GM18858 (cell line): ENCODE measurements around the gene UBA3.

Experiments
- ATAC-seq: cut with Tn5 transposase; IDR thresholded peaks from one replicate; pipeline ENCODE4 v1.9.1; 2021; ENCODE audit not compliant: unreplicated experiment

The UBA3 gene

GRCh38 chr3:69012800-69013252 is 67.3 kb downstream of the UBA3 start:
- peak; percentile 25 for ATAC-seq

- ATAC-seq: no peak
Observed at GRCh38 chr3:69012100-69012799, 67.9 kb downstream of the UBA3 start.

- ATAC-seq: no peak
Observed at GRCh38 chr3:69011096-69011730, 69.0 kb downstream of the UBA3 start.

- ATAC-seq: no peak
Observed at GRCh38 chr3:69009559-69010410, 70.4 kb downstream of the UBA3 start.

- no peak for ATAC-seq
Observed at GRCh38 chr3:69008980-69009379, 71.2 kb downstream of the UBA3 start.

- no peak for ATAC-seq
Observed at GRCh38 chr3:69005791-69006482, 74.2 kb downstream of the UBA3 start.

- no peak for ATAC-seq
Observed at GRCh38 chr3:69005071-69005790, 74.9 kb downstream of the UBA3 start.
